Right lobe of liver (tissue), 4 donors: ENCODE measurements around the gene FAM135A.

ENCODE experiments used
- POLR2A ChIP-seq: fragments of 450-650 bp; IDR thresholded peaks from one replicate; pipeline ENCODE4 v1.6.1; 2017; ENCODE audit warnings: antibody characterized with exemption, mild to moderate bottlenecking
- TF ChIP-seq, protein P1 (sequence below), 4 donors: fragments of 200-600 bp in 3 of 4; fragments of 450-650 bp in 1 of 4; IDR thresholded peaks; one replicate each; pipeline versions ENCODE4 v1.5.1 to v1.8.0; 2016 to 2022; ENCODE audit warnings: antibody characterized with exemption in 4 of 4, mild to moderate bottlenecking in 2 of 4
- donor health status: DM: no; HTN: no; CAD: no.
- donor health status: DM: no; HTN: no; CAD: no.
- donor health status: DM: no; HTN: yes; CAD: no.

- TF ChIP-seq, protein P1, sequence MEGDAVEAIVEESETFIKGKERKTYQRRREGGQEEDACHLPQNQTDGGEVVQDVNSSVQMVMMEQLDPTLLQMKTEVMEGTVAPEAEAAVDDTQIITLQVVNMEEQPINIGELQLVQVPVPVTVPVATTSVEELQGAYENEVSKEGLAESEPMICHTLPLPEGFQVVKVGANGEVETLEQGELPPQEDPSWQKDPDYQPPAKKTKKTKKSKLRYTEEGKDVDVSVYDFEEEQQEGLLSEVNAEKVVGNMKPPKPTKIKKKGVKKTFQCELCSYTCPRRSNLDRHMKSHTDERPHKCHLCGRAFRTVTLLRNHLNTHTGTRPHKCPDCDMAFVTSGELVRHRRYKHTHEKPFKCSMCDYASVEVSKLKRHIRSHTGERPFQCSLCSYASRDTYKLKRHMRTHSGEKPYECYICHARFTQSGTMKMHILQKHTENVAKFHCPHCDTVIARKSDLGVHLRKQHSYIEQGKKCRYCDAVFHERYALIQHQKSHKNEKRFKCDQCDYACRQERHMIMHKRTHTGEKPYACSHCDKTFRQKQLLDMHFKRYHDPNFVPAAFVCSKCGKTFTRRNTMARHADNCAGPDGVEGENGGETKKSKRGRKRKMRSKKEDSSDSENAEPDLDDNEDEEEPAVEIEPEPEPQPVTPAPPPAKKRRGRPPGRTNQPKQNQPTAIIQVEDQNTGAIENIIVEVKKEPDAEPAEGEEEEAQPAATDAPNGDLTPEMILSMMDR (IDR thresholded peaks at IDR 0.05), result no peak
- no peak for TF ChIP-seq POLR2A
These were observed 11.0 kb downstream of the FAM135A start for GRCh38 chr6:70424291-70424690.
